Stimulated activated CD8-positive, alpha-beta memory T cell treated with anti-CD3 and anti-CD28 coated beads, Interleukin-4, amount 100 ng/mL, for 24 hours (primary cell): ENCODE results near the gene SRA1.

Experiments used
- DNase-seq: peaks from one replicate; pipeline ENCODE4 v3.0.0-alpha.2; 2020; ENCODE audit warnings: low read depth

SRA1 gene

GRCh38 chr5:140549237-140550144, 7.8 kb downstream of the SRA1 start:
- DNase-seq, result no peak

GRCh38 chr5:140548791-140549190, 8.5 kb downstream of the SRA1 start:
- DNase-seq, result no peak

GRCh38 chr5:140548300-140548688, 9.0 kb downstream of the SRA1 start:
- DNase-seq, result no peak

- DNase-seq, result peak; percentile 77
Observed at GRCh38 chr5:140547508-140548299, 9.6 kb downstream of the SRA1 start, which contains the start of gene EIF4EBP3. Gene EIF4EBP3 (plus strand): TSS chr5:140547662. CDS start chr5:140547738, 76 bp downstream.

- no peak for DNase-seq
Observed at GRCh38 chr5:140546851-140547507, 10.3 kb downstream of the SRA1 start.

GRCh38 chr5:140545606-140546005, 11.7 kb downstream of the SRA1 start:
- no peak for DNase-seq

- DNase-seq, result no peak
Observed at GRCh38 chr5:140544986-140545385, 12.3 kb downstream of the SRA1 start.

GRCh38 chr5:140542972-140543371, 14.3 kb downstream of the SRA1 start:
- DNase-seq, result no peak

GRCh38 chr5:140540227-140540626, 17.0 kb downstream of the SRA1 start:
- no peak for DNase-seq

GRCh38 chr5:140524003-140524402, 33.3 kb downstream of the SRA1 start:
- no peak for DNase-seq

- DNase-seq, result no peak
Observed at GRCh38 chr5:140513124-140513523, 44.1 kb downstream of the SRA1 start.

- no peak for DNase-seq
Observed at GRCh38 chr5:140509898-140510297, 47.4 kb downstream of the SRA1 start.

- no peak for DNase-seq
Observed at GRCh38 chr5:140502834-140503233, 54.4 kb downstream of the SRA1 start.
